ENCODE data around the gene SSX7.

Gene SSX7

DNA sequence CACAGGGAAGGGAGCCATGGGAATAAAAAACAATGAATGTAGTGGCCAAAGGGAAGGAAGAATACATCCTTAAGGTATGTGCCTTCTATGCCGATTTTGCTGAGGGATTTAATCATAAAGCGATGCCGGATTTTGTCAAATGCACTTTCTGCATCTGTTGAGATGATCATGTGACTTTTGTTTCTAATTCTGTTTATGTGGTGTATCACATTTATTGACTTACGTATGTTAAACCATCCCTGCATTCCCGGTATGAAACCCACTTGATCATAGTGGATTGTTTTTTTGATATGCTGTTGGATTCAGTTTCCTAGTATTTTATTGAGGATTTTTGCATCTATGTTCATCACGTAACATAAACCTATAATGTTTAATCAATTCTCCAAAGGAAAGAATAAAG is 60.0 kb downstream of the SSX7 start:
- H3K4me1 ChIP-seq (ENCODE audit: control insufficient read depth, insufficient read depth, low read length), result no peaks in the 10 kb centered on the region

More for the DNA sequence above, 60.0 kb downstream of the SSX7 start:
- H3K4me3 ChIP-seq (ENCODE audit: low read length in 2 of 2), result no peak overlapping the region
- H3K9me3 ChIP-seq (ENCODE audit: control insufficient read depth in 2 of 2, low read length in 2 of 2), result peaks cover 0 to 8% of the 10 kb centered on the region in 2 donors
- no peak overlapping the region for H3K27ac ChIP-seq (ENCODE audit: low read length)
- peaks cover 0 to 12% of the 10 kb centered on the region in 2 donors for H3K27me3 ChIP-seq (ENCODE audit: control insufficient read depth in 1 of 2, insufficient read depth in 2 of 2, low read length in 2 of 2)
- H3K9ac ChIP-seq (ENCODE audit: low read length in 2 of 2), result no peak overlapping the region
- no peaks in the 10 kb centered on the region for H3K36me3 ChIP-seq (ENCODE audit: control insufficient read depth in 2 of 2, insufficient read depth in 2 of 2, low read length in 2 of 2)
